ENCODE measurements around the gene LRRC74B.

DNA sequence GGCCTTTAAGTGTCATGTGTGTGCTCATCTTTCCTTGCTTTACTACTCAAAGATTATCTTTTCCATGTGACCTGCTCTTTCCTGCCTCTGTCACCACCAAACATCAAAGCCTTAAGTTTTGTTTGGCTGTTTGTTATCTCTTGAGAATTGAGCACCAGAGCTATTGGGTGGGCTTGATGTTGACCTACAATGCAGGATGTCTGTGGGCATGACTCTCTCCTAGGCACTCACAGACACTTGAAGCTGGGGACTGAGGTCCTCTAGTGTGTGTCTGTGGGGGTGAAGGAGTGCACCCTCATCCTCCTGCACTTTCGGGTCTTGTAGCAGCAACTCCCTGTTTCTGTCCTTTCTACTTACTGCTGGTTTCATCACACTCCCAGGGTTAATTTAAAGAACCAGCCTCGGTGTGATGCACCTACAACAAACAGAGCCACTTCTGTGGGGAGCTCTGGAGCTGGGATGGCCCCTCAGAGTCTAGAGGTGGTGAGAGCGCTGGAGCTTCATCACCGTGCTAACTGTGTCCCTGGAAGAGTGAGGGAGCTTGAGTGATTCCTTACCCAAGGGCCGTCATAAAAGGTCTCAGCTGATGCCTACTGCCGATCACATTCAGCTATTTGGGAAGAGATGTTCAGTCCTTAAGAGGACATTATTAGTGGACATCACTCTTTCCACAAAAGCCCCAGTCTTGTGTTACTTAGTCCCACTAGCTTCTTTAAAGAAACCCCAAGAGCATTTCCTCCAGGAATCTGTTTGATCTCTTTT is 56.3 kb downstream of the LRRC74B start:
- TF ChIP-seq, protein P1, sequence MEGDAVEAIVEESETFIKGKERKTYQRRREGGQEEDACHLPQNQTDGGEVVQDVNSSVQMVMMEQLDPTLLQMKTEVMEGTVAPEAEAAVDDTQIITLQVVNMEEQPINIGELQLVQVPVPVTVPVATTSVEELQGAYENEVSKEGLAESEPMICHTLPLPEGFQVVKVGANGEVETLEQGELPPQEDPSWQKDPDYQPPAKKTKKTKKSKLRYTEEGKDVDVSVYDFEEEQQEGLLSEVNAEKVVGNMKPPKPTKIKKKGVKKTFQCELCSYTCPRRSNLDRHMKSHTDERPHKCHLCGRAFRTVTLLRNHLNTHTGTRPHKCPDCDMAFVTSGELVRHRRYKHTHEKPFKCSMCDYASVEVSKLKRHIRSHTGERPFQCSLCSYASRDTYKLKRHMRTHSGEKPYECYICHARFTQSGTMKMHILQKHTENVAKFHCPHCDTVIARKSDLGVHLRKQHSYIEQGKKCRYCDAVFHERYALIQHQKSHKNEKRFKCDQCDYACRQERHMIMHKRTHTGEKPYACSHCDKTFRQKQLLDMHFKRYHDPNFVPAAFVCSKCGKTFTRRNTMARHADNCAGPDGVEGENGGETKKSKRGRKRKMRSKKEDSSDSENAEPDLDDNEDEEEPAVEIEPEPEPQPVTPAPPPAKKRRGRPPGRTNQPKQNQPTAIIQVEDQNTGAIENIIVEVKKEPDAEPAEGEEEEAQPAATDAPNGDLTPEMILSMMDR (IDR thresholded peaks at IDR 0.05) = no peak
- no peak for TF ChIP-seq POLR2AphosphoS5 (IDR thresholded peaks at IDR 0.05)
